ENCODE data around the gene KCNG3. TPM values are rescaled to one million over a fixed set of nuclear protein-coding genes. Genes with fewer than 3 reads are reported as not detected.

KCNG3 gene
- total RNA-seq, 1 experiment from 2014 or later = 1.3 TPM

GRCh38 chr2:42510608-42511243, 16.9 kb upstream of the KCNG3 start:
- H3F3A ChIP-seq (ENCODE audit: insufficient read depth, low read depth) = no peaks in the 10 kb centered on the region; the same call in 1 of the 2 replicates
- H3K79me2 ChIP-seq (ENCODE audit: low read depth) = no peaks in the 10 kb centered on the region
- BruUV-seq (replicated peaks) = no TSS peak
- intact Hi-C loops (cut with micrococcal nuclease; ENCODE audit: unreplicated experiment) = no loop called here
- no peaks in the 10 kb centered on the region for H3K27me3 ChIP-seq (ENCODE audit: insufficient read depth, low read depth)
- peak in 1 of 2 experiments; percentile 8 for DNase-seq
- H3K9me3 ChIP-seq (ENCODE audit: insufficient read depth, low read depth) = no peaks in the 10 kb centered on the region
- no peak overlapping the region for H3K4me3 ChIP-seq
- ChIA-PET CTCF (interaction anchor here (1.0 kb wide), 1 partner anchor 47 kb away, joined by 3 read pairs; no protein-coding TSS in a partner anchor), POLR2A (ENCODE audit: unreplicated experiment) (interaction anchor here (0.5 kb wide), 1 partner anchor 46 kb away, joined by 3 read pairs; no protein-coding TSS in a partner anchor)
- H3K4me1 ChIP-seq (replicated peaks; ENCODE audit: insufficient read depth) = peaks cover 8% of the 10 kb centered on the region
- no peaks in the 10 kb centered on the region for H3K9me2 ChIP-seq (ENCODE audit: insufficient read depth)
- no peaks in the 10 kb centered on the region for H3K36me3 ChIP-seq (ENCODE audit: low read depth)
- H3K27ac ChIP-seq = no peak overlapping the region
- H2AFZ ChIP-seq = no peak overlapping the region
- H3K4me2 ChIP-seq = peak overlapping the region; percentile 6; the same call in 1 of the 2 replicates
- H4K20me1 ChIP-seq (ENCODE audit: insufficient read depth) = no peaks in the 10 kb centered on the region
- TF ChIP-seq EZH2 (IDR thresholded peaks at IDR 0.05; ENCODE audit: low read depth) = no peak
- TF ChIP-seq CTCF (conservative IDR thresholded peaks at IDR 0.05) = no peak

DNA sequence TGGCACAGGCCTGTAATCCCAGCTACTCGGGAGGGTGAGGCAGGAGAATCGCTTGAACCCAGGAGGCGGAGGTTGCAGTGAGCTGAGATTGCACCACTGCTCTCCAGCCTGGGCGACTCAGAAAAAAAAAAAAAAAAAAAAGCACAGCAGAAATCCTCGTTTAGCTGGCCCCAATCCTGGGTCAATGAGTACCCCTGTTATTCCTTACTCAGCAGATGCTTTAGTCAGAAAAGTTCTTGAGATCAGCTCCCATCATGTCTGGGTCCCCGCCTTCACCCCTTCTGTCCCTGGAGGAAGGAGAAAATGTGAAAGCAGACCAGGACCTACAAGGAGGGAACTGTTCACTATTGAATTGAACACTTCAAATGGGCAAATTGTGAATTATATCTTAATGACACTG, 16.4 kb upstream of the KCNG3 start:
- POLR2A ChIA-PET (ENCODE audit: unreplicated experiment) = no interaction called here
- H3F3A ChIP-seq (ENCODE audit: insufficient read depth, low read depth) = no peaks in the 10 kb centered on the region; the same call in 1 of the 2 replicates
- no peaks in the 10 kb centered on the region for H3K27me3 ChIP-seq (ENCODE audit: insufficient read depth, low read depth)
- no peaks in the 10 kb centered on the region for H3K79me2 ChIP-seq (ENCODE audit: low read depth)
- no peak for DNase-seq
- CTCF ChIA-PET = interaction anchor here (1.0 kb wide), 1 partner anchor 47 kb away, joined by 3 read pairs; no protein-coding TSS in a partner anchor
- intact Hi-C loops (cut with micrococcal nuclease; ENCODE audit: unreplicated experiment) = no loop called here
- H3K9me3 ChIP-seq (ENCODE audit: insufficient read depth, low read depth) = no peaks in the 10 kb centered on the region
- H3K27ac ChIP-seq = no peak overlapping the region
- H4K20me1 ChIP-seq (ENCODE audit: insufficient read depth) = no peaks in the 10 kb centered on the region
- H3K36me3 ChIP-seq (ENCODE audit: low read depth) = no peaks in the 10 kb centered on the region
- no peak overlapping the region for H3K4me3 ChIP-seq
- no peak overlapping the region for H2AFZ ChIP-seq
- H3K4me2 ChIP-seq = peak overlapping the region; percentile 6; the same call in 1 of the 2 replicates
- no TSS peak for BruUV-seq (replicated peaks)
- peaks cover 8% of the 10 kb centered on the region for H3K4me1 ChIP-seq (replicated peaks; ENCODE audit: insufficient read depth)
- TF ChIP-seq EZH2 (IDR thresholded peaks at IDR 0.05; ENCODE audit: low read depth) (no peak), CTCF (conservative IDR thresholded peaks at IDR 0.05) (no peak)
- no peaks in the 10 kb centered on the region for H3K9me2 ChIP-seq (ENCODE audit: insufficient read depth)

DNA sequence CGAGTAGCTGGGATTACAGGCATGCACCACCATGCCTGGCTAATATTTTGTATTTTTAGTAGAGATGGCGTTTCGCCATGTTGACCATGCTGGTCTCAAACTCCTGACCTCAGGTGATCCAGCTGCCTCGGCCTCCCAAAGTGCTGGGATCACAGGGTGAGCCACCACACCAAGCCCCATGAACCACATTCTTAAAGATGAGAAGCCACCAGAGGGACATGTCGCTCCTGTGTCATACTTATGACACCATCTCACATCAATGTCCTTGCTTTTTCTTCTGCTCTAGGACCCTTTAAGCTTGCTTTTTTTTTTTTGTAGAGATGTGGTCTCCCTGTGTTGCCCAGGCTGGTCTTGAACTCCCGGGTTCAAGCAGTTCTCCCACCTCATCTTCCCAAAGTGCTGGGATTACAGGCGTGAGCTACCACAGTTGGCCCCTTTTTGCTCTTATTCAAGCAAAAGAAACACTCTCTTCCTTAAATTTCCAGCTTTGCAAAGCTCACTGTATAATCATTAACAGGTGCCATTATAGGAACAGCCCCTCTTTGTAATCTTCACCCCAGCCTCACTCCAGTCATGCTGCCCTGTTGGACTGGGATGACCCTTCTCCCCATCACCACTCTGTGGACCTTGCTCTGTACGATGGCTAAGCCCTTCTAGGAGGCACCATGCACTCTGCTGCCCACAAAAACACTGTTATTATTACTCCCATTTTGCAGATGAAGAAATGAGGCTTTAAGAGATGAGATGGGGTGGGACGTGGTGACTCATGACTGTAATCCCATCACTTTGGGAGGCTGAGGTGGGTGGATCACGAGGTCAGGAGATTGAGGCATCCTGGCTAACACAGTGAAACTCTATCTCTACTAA, 10.8 kb upstream of the KCNG3 start:
- Histone ChIP-seq H2AFZ (no peak overlapping the region), H3K9me2 (ENCODE audit: insufficient read depth) (no peaks in the 10 kb centered on the region), H3K9me3 (ENCODE audit: insufficient read depth, low read depth) (no peaks in the 10 kb centered on the region), H3K4me3 (no peak overlapping the region), H3K27ac (no peak overlapping the region), H3K27me3 (ENCODE audit: insufficient read depth, low read depth) (no peaks in the 10 kb centered on the region), H3F3A (ENCODE audit: insufficient read depth, low read depth) (no peaks in the 10 kb centered on the region), H3K36me3 (ENCODE audit: low read depth) (no peaks in the 10 kb centered on the region), H3K79me2 (ENCODE audit: low read depth) (no peaks in the 10 kb centered on the region), H4K20me1 (ENCODE audit: insufficient read depth) (no peaks in the 10 kb centered on the region), H3K4me1 (replicated peaks; ENCODE audit: insufficient read depth) (no peaks in the 10 kb centered on the region), H3K4me2 (no peak overlapping the region)
- ChIA-PET POLR2A (ENCODE audit: unreplicated experiment) (no interaction called here), CTCF (no interaction called here)
- no peak for DNase-seq
- intact Hi-C loops (cut with micrococcal nuclease; ENCODE audit: unreplicated experiment) = no loop called here
- no TSS peak for BruUV-seq (replicated peaks)
- no peak for TF ChIP-seq CTCF (conservative IDR thresholded peaks at IDR 0.05)
- TF ChIP-seq EZH2 (IDR thresholded peaks at IDR 0.05; ENCODE audit: low read depth) = no peak

All from PC-9 (cell line).